GM21737 (cell line): ENCODE data around the gene SRRM2.
A peak's percentile ranks its signal among the peaks of the same experiment; 100 is the strongest.

Experiments
- ATAC-seq: cut with Tn5 transposase; IDR thresholded peaks from one replicate; pipeline ENCODE4 v1.9.1; 2021; ENCODE audit warnings: mild to moderate bottlenecking, moderate library complexity; ENCODE audit not compliant: unreplicated experiment

SRRM2 gene

DNA sequence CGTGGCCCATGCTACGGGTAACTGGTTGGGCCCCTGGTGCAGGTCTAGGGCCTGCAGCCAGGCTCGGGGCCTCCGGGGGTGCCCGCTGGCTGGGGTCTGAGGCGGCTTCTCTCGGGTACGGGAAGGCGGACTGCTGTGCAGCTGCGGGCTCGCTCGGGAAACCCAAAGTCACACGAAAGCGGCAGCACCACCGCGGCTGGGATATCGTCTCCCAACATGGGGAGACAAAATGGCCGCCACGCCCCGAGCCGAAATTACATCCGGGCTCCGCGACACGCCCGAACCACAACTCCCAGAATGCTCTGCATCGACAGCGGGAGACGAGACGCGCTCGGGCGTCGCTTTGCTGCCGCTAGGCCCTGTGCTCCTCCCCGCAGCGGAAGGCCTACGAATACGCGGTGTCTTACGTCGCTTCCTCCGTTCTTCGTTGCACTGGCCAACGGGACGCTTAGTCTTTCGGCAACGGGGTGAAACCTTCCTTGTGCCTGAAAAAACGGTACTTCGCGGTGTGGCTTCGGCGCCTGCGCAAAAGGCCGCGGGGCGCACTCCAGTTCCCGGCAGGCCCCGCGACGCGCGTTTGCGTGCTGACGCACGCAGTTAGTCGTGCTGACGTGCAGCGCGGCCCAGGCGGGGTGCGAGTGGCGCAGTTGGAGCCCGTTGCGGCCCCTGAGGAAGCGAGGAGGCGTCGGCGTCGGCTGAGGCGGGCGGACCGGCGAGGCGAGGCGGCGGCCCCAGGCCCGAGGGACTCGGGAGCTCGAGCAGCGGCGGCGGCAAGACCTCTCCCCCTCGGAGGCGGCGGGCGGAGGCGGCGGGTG, at the start of gene SRRM2:
TSS of gene SRRM2 (plus strand) at position 604 of the 815 bp plus-strand sequence. CDS start 3,727 bp downstream, outside the sequence.
- ATAC-seq, result peak; percentile 70

DNA sequence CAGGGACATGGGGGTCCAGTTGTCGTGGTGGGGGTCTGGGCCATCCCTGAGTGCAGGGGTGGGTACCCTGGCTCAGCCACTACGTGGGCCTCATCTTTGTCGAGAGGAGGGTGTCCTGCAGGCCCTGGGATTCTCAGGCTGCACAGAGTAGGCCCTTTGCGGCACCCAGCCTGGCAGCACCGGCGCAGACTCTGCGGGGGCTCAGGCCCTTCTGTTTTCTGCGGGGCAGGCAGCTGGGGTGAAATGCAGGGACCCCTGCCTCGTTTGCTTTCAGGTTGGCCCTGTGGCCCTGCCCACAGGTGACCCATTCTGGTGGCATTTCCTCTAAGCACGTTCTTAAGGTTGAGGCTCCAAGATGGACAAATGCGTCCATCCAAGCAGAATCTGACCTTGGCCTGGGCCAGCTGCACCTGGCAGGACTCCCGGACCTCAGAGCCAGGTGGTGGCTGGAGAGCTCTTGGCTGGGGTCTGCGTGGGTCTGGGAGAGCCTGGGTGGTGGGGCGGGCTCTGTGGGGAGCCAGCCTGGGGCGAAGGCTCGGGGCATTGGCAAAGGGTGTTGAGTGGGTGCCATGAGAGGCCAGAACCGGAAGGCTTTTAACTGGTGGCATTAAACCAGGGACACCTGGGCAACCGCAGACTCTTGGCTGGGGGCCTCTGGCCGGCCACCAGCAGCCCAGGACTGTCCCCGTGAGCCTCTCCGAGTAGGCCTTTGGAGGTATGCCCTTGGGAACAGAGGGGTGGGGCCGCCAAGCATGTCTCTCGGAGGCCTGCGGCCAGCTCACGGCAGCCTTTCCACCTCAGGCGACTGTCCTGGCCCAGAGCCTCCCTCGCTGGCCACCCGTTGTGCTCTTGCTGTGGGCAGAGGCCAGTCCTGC, 49.3 kb upstream of the SRRM2 start:
- no peak for ATAC-seq

- no peak for ATAC-seq
Measured at GRCh38 chr16:2704166-2704982, 48.1 kb upstream of the SRRM2 start.

DNA sequence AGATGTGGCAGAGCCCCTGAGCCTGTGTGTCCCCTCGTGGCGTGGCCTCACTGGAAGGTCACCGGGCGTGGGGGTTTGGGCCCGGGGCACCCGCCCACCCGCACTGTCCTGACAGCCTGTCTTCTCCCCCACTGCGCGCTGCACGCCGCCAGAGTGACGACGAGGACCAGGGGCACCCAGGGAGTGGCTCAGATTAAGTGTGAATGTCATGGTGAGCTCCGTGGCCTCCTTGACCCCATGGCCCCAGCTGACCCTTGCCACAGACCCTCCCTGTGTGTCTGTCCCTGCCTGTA, 47.5 kb upstream of the SRRM2 start:
- no peak for ATAC-seq

DNA sequence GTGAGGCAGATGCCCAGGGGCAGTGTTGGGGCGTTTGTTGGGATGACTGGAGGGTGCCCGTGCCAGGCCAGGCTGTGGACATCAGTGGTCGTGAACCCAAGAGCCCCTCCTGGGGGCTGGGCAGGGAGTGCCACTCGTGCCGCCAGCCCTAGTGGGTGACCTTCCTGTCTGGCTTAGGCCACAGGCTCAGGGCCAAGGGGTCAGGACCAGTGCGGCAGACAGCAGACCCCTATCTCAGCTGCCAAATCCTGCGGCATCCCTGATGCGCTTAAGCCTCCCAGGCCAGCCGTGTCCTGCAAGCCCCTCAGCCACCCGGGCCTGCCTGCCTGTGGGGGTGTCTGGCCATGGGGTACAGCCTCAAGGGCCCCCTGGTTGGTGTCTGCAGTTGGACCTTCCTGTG, 47.1 kb upstream of the SRRM2 start:
- no peak for ATAC-seq

GRCh38 chr16:2706085-2706484, 46.4 kb upstream of the SRRM2 start:
- ATAC-seq, result no peak

DNA sequence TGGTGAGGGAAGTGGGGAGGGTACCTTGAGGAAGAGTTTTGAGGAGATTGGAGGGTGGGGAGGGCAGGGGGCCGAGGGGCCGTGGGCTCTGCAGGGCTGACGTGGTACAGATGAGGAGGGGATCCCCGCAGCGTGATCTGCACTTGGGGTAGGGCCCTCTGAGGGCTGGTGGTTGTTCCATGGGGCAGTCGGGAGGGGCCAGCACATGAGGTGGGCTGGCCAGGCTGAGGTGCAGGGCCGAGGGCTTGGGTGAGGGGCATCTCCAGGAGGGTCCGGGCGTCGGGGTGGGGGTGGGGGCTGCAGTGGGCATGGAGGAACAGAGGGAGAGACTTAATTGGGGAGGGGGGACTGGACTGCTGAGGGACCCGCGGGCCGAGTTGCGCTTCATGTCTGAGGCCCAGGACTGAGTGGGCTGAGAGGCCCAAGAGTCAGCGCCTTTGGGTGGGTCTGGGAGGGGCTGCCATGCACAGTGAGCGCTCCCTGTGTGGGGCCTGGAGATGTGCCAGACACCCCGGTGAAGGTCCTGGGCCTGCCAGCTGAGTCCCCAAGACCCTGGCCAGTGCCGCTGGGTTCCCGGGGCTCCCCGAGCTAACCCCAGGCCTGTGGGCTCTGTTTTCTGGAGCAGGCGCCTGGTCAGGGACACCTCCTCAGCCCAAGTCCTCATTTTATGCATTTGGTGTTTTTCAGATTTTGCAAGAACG, 45.7 kb upstream of the SRRM2 start:
- no peak for ATAC-seq

GRCh38 chr16:2707368-2708289, 44.8 kb upstream of the SRRM2 start:
- ATAC-seq, result no peak

DNA sequence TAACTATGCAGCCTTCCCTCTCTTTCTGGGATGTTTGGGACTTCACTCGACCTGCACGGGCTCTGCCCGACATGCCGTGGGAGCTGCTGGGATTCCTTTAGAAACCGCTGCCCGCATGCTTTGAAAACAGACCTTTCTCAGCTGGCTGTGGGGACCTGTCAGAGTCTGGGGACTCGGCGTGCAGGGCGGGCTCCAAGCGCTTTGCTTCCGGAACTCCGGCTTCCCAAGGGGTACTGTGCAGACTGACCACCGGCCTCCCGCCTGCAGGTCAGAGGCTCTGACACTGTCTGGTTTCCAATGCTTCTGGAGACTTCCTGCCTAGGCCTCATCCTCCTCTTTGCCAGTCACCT, 44.2 kb upstream of the SRRM2 start:
- ATAC-seq, result no peak

GRCh38 chr16:2708955-2709587, 43.4 kb upstream of the SRRM2 start:
- no peak for ATAC-seq

DNA sequence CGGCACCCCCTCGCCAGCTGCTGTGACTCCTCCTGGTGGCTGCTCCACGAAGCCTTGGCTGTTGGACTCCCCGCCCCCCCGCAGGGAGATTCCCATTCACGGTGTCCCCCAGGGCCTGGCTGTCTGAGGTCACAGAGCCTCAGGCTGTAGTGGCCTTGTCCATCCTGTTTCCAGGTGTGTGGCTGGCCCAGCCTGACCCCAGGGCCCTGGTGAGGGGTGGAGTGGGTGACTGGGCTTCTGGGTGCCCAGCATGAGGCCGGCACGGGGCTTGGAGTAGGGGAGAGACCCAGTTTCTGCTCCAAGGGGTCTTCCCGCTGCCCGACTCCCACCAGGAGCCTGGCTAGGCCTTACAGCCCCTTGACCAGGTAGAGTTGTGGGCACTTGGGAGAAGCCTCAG, 42.9 kb upstream of the SRRM2 start:
- ATAC-seq, result no peak

DNA sequence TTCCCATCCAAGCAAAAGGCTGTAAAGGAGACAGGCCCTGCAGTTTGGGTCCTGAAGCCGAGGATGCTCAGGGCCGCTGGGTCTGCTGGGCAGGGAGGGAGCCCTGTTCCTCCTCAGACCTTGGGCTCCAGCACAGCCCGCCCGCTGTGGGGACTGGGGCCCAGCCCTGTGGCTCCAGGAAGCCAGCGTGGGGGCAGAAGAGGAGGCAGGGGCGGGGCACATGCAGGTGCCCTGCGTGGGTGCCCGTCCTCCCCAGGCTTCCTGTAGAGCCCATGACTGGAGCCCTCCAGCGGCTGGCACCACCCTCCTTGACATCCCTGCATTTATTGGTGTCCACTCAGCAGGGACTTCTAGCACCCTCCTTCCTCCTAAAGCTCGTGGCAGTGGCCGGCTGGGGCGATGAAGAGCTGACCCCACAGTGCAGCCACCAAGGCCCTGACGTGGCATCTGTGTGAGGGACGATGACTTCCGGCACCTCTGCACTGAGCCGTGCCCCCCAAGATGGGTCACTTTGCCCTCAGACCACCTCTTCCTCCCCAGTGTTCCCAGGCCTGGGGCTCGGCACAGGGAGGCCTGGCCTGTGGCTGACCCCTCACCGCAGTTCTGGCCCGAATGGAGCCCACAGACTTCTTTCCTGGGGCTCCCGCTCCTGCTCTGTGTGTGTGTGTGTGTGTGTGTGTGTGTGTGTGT, 42.3 kb upstream of the SRRM2 start:
- no peak for ATAC-seq

- ATAC-seq, result no peak
Measured at GRCh38 chr16:2710711-2711231, 41.7 kb upstream of the SRRM2 start.

DNA sequence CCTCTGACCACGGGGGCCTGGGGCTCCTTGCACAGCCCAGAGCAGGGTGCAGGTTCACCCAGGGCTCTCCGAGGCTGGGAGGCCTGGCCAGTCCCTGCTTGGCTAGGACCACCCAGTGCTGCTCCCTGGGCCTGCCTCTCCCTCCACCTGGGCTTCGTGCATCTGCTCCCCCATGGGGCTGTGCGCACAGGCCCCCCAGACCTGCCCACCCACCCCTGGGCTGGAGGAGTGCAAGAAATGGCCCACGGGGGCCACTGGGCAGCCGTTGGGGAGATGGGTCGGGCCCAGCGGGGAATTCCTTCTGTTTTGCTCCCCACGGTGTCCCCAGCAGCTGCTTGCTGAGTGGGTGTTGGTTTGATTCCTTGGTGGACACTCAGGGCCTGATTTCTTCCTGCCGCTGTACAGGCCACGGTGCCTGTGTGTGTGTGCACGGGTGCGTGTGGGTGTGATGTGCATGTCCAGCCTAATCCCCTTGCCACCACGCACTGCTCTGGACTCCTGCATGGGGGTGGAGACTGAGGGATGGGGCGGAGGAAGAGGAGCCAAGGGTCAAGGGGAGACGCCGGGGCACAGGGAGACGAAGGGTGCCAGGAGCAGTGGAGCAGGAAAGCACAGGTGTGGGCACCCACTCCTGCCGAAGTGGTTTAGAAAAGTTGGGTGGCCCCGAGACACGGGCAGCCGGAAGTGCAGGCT, 40.9 kb upstream of the SRRM2 start:
- no peak for ATAC-seq

DNA sequence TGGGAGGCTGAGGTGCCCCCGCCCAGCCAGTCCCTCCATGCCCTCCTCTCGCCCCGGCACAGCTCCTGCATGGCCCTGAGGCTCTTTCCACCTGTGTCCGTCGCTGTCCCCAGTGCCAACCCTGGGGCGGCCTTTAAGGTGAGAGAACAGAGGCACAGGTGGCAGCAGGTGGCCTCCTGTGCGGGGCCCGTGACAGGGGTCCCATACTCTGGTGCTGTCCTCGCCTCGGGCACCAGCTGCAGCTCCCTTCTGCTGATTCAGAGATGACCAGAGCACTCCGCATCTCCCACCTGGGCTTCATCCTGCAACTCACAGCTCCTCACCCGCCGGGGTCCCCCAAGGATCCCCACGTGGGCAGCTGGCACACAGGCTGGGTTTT, 40.4 kb upstream of the SRRM2 start:
- no peak for ATAC-seq

DNA sequence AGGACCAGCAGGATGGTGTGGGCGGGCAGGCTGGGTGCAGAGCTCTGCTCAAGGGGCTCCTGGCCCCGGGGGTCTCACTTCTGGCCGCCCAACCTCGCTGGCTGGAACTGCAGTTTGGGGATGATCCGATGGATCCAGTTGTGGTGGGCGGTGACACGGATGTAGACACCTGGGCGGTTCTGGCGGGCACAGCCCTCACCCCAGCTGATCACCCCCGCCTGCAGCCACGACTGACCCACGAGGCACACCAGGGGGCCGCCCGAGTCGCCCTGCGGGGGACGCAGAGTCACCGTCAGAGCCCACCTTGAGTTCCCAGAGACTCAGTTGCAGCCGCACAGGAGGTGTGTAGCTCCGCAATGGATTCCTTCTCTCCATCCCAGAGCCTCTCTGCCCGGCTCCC, 39.9 kb upstream of the SRRM2 start:
- ATAC-seq, result no peak

- no peak for ATAC-seq
Measured at GRCh38 chr16:2713523-2713922, 38.9 kb upstream of the SRRM2 start.
